Activated CD4-positive, alpha-beta T cell treated with anti-CD3 and anti-CD28 coated beads for 36 hours (primary cell): Measurements from ENCODE around the gene TRABD. TPM values are rescaled to one million over a fixed set of nuclear protein-coding genes. Genes with fewer than 3 reads are reported as not detected.
"Not testable (repeated sequence)": the region's sequence is repeated elsewhere in the genome, so short reads cannot be mapped to it uniquely, and the experiment has no call there.

Source experiments
- ATAC-seq: fragments of 200-7000 bp; cut with Tn5 transposase; one replicate; pipeline ENCODE4 v1.10.0; 2021; ENCODE audit warnings: mild to moderate bottlenecking, moderate library complexity
- CTCF ChIA-PET: fragments of 350-600 bp; sonication (Branson Sonifier 250); formaldehyde crosslinking; loops from one replicate; lab custom pipeline; 2021; ENCODE audit warnings: antibody characterized with exemption; lab: Charles Lee
- POLR2A ChIA-PET: fragments of 350-600 bp; sonication (Branson Sonifier 250); formaldehyde crosslinking; loops from one replicate; lab custom pipeline; 2021; ENCODE audit warnings: antibody characterized with exemption, inconsistent platforms; lab: Charles Lee
- DNase-seq: peaks from one replicate; pipeline ENCODE4 v3.0.0-alpha.2; 2020
- H3K27ac Mint-ChIP-seq: one replicate; pipeline ENCODE4 v1.8.0; 2021; ENCODE audit warnings: mixed read lengths
- H3K27me3 Mint-ChIP-seq: one replicate; pipeline ENCODE4 v1.8.0; 2021; ENCODE audit warnings: mixed read lengths
- H3K36me3 Mint-ChIP-seq: one replicate; pipeline ENCODE4 v1.8.0; 2021; ENCODE audit warnings: low read depth, mixed read lengths
- H3K4me1 Mint-ChIP-seq: one replicate; pipeline ENCODE4 v1.8.0; 2021; ENCODE audit warnings: mixed read lengths
- H3K4me3 Mint-ChIP-seq: one replicate; pipeline ENCODE4 v1.8.0; 2021; ENCODE audit warnings: mild to moderate bottlenecking, moderate library complexity, mixed read lengths
- H3K9me3 Mint-ChIP-seq: one replicate; pipeline ENCODE4 v1.8.0; 2021; ENCODE audit warnings: low read depth, mixed read lengths
- intact Hi-C, 2 experiments: fragments of 100-400 bp; cut with DNase I in 1 of 2; cut with micrococcal nuclease in 1 of 2; formaldehyde crosslinking; loops; one replicate each; pipeline versions ENCODE4 v1.14.2 to v1.15.1; 2022 to 2024; cut with DNase I, micrococcal nuclease
- total RNA-seq, 2 experiments: library from RNA; stranded (reverse); gene quantifications; one replicate each; pipeline ENCODE4 v1.2.3, GENCODE V29; 2021

The TRABD gene
- total RNA-seq, 2 experiments from 2014 or later, result 60.7 to 74.5 TPM

GRCh38 chr22:50145721-50146438 lies 39.8 kb upstream of the TRABD start:
- H3K27ac Mint-ChIP-seq, result no peak overlapping the region
- peaks cover 6% of the 10 kb centered on the region for H3K27me3 Mint-ChIP-seq
- DNase-seq (no peak), ATAC-seq (no peak)
- no peaks in the 10 kb centered on the region for H3K4me1 Mint-ChIP-seq
- H3K4me3 Mint-ChIP-seq, result no peak overlapping the region
- H3K36me3 Mint-ChIP-seq, result no peaks in the 10 kb centered on the region
- intact Hi-C loops, result loop anchor here in 1 of 2 experiments (5.0 kb wide), 1 partner anchor 46 kb away; no protein-coding TSS in a partner anchor
- no peaks in the 10 kb centered on the region for H3K9me3 Mint-ChIP-seq
- CTCF ChIA-PET, result no interaction called here
- POLR2A ChIA-PET, result no interaction called here

GRCh38 chr22:50146439-50147238 lies 39.1 kb upstream of the TRABD start:
- Mint-ChIP-seq H3K4me1 (no peaks in the 10 kb centered on the region), H3K4me3 (no peak overlapping the region), H3K27me3 (peaks cover 6% of the 10 kb centered on the region), H3K9me3 (no peaks in the 10 kb centered on the region), H3K36me3 (no peaks in the 10 kb centered on the region), H3K27ac (no peak overlapping the region)
- DNase-seq (no peak), ATAC-seq (no peak)
- intact Hi-C loops, result loop anchor here in 1 of 2 experiments (5.0 kb wide), 1 partner anchor 46 kb away; no protein-coding TSS in a partner anchor
- CTCF ChIA-PET, result interaction anchor here (2.6 kb wide), 1 partner anchor 64 kb away, joined by 13 read pairs; no protein-coding TSS in a partner anchor
- POLR2A ChIA-PET, result no interaction called here

- H3K27ac Mint-ChIP-seq, POLR2A ChIA-PET, H3K27me3 Mint-ChIP-seq, H3K4me3 Mint-ChIP-seq, H3K4me1 Mint-ChIP-seq, H3K36me3 Mint-ChIP-seq, H3K9me3 Mint-ChIP-seq, ATAC-seq, DNase-seq: not testable (repeated sequence)
- CTCF ChIA-PET, result interaction anchor here (1.3 to 2.6 kb wide), 3 partner anchors 61 to 380 kb away, joined by 3 to 13 read pairs (median 7); no protein-coding TSS in a partner anchor
- intact Hi-C loops, result loop anchor here in 1 of 2 experiments (5.0 kb wide), 1 partner anchor 45 kb away; no protein-coding TSS in a partner anchor
These were observed 38.2 kb upstream of the TRABD start for GRCh38 chr22:50147258-50148165.

GRCh38 chr22:50148166-50148500 lies 37.6 kb upstream of the TRABD start:
- no peaks in the 10 kb centered on the region for H3K36me3 Mint-ChIP-seq
- peaks cover 3% of the 10 kb centered on the region for H3K27me3 Mint-ChIP-seq
- no peaks in the 10 kb centered on the region for H3K9me3 Mint-ChIP-seq
- DNase-seq (no peak), ATAC-seq (no peak)
- POLR2A ChIA-PET, result no interaction called here
- intact Hi-C loops, result loop anchor here in 1 of 2 experiments (5.0 kb wide), 1 partner anchor 44 kb away; no protein-coding TSS in a partner anchor
- no peaks in the 10 kb centered on the region for H3K4me1 Mint-ChIP-seq
- CTCF ChIA-PET, result interaction anchor here (1.0 to 2.6 kb wide), 6 partner anchors 54 to 380 kb away, joined by 3 to 13 read pairs (median 4); no protein-coding TSS in a partner anchor
- H3K27ac Mint-ChIP-seq, result no peak overlapping the region
- no peak overlapping the region for H3K4me3 Mint-ChIP-seq

GRCh38 chr22:50148991-50149721 lies 36.6 kb upstream of the TRABD start:
- intact Hi-C loops, result loop anchor here (1.0 to 5.0 kb wide), 4 partner anchors 43 to 220 kb away; no protein-coding TSS in a partner anchor
- Mint-ChIP-seq H3K27me3 (peaks cover 3% of the 10 kb centered on the region), H3K27ac (no peak overlapping the region), H3K4me1 (no peaks in the 10 kb centered on the region), H3K9me3 (no peaks in the 10 kb centered on the region), H3K4me3 (no peak overlapping the region), H3K36me3 (no peaks in the 10 kb centered on the region)
- peak; percentile 86 for DNase-seq
- POLR2A ChIA-PET, result interaction anchor here (0.7 kb wide), 1 partner anchor 39 kb away, joined by 3 read pairs; no protein-coding TSS in a partner anchor
- CTCF ChIA-PET, result interaction anchor here (0.6 to 2.6 kb wide), 15 partner anchors 12 to 381 kb away, joined by 3 to 13 read pairs (median 3); partner anchors contain the start of genes MLC1 and MOV10L1
- peak; percentile 98 for ATAC-seq

GRCh38 chr22:50150161-50151129 lies 35.3 kb upstream of the TRABD start:
- Mint-ChIP-seq H3K4me1 (no peaks in the 10 kb centered on the region), H3K4me3 (no peak overlapping the region), H3K9me3 (no peaks in the 10 kb centered on the region), H3K27me3 (peaks cover 3% of the 10 kb centered on the region), H3K27ac (no peak overlapping the region), H3K36me3 (no peaks in the 10 kb centered on the region)
- intact Hi-C loops, result no loop called here
- ATAC-seq (no peak), DNase-seq (no peak)
- CTCF ChIA-PET, result interaction anchor here (0.8 to 1.8 kb wide), 5 partner anchors 58 to 218 kb away, joined by 3 to 6 read pairs (median 3); partner anchors contain the start of gene MOV10L1
- POLR2A ChIA-PET, result no interaction called here

GRCh38 chr22:50151571-50152537 lies 33.9 kb upstream of the TRABD start:
- H3K9me3 Mint-ChIP-seq, result no peaks in the 10 kb centered on the region
- POLR2A ChIA-PET, result no interaction called here
- no peaks in the 10 kb centered on the region for H3K36me3 Mint-ChIP-seq
- intact Hi-C loops, result no loop called here
- no peaks in the 10 kb centered on the region for H3K4me1 Mint-ChIP-seq
- CTCF ChIA-PET, result interaction anchor here (1.4 kb wide), 1 partner anchor 57 kb away, joined by 4 read pairs; no protein-coding TSS in a partner anchor
- H3K4me3 Mint-ChIP-seq, result no peak overlapping the region
- DNase-seq, result no peak
- H3K27me3 Mint-ChIP-seq, result peaks cover 3% of the 10 kb centered on the region
- no peak overlapping the region for H3K27ac Mint-ChIP-seq
- ATAC-seq, result no peak

GRCh38 chr22:50153056-50153755 lies 32.5 kb upstream of the TRABD start:
- POLR2A ChIA-PET, result no interaction called here
- Mint-ChIP-seq H3K27ac (no peak overlapping the region), H3K27me3 (peaks cover 3% of the 10 kb centered on the region), H3K36me3 (no peaks in the 10 kb centered on the region), H3K4me1 (no peaks in the 10 kb centered on the region), H3K9me3 (no peaks in the 10 kb centered on the region), H3K4me3 (no peak overlapping the region)
- ATAC-seq, result no peak
- CTCF ChIA-PET, result interaction anchor here (0.7 kb wide), 1 partner anchor 147 kb away, joined by 3 read pairs; no protein-coding TSS in a partner anchor
- no peak for DNase-seq
- intact Hi-C loops, result no loop called here
